Ovary (tissue), 3 donors: ENCODE data around the gene HYKK.

Source experiments
- EP300 ChIP-seq: sonication (generic); formaldehyde crosslinking; IDR thresholded peaks from one replicate; pipeline ENCODE4 v1.6.1; 2017; ENCODE audit warnings: antibody characterized with exemption
- POLR2A ChIP-seq: fragments of 450-650 bp; IDR thresholded peaks from one replicate; pipeline ENCODE4 v1.6.1; 2017; ENCODE audit warnings: antibody characterized with exemption, mild to moderate bottlenecking, moderate library complexity
- TF ChIP-seq, protein P1 (sequence below), 3 donors: fragments of 450-650 bp in 2 of 3; fragments of 200-600 bp in 1 of 3; IDR thresholded peaks; one replicate each; pipeline versions ENCODE4 v1.5.1 to v1.8.0; 2016 to 2022; ENCODE audit warnings: antibody characterized with exemption in 3 of 3, mild to moderate bottlenecking in 1 of 3
- donor health status: DM: no; HTN: no; CAD: no.

DNA sequence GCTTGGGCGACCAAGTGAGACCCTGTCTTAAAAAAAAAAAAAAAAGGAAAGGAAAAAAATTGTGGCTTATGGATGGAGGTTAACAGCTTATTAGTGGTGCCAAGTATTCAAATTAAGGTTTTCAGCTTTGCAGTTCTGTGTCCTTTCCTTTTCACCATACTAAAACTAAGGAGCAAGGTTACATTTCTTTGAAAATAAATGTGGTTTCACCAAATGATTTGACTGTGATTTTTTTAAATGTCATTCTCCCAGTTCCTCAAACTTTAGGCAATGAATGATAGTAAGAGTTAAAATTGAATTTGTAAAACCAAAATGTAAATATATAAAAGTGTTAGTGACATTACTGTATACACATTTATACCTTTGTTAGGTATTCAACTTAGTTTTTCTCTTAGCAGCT is 67.6 kb downstream of the HYKK start:
- TF ChIP-seq, protein P1, sequence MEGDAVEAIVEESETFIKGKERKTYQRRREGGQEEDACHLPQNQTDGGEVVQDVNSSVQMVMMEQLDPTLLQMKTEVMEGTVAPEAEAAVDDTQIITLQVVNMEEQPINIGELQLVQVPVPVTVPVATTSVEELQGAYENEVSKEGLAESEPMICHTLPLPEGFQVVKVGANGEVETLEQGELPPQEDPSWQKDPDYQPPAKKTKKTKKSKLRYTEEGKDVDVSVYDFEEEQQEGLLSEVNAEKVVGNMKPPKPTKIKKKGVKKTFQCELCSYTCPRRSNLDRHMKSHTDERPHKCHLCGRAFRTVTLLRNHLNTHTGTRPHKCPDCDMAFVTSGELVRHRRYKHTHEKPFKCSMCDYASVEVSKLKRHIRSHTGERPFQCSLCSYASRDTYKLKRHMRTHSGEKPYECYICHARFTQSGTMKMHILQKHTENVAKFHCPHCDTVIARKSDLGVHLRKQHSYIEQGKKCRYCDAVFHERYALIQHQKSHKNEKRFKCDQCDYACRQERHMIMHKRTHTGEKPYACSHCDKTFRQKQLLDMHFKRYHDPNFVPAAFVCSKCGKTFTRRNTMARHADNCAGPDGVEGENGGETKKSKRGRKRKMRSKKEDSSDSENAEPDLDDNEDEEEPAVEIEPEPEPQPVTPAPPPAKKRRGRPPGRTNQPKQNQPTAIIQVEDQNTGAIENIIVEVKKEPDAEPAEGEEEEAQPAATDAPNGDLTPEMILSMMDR (IDR thresholded peaks at IDR 0.05): no peak
- TF ChIP-seq EP300 (no peak), POLR2A (no peak)
